GM18502 (cell line): Measurements from ENCODE around the gene DNM1L.

Experiments used
- ATAC-seq: cut with Tn5 transposase; IDR thresholded peaks from one replicate; pipeline ENCODE4 v1.9.1; 2021; ENCODE audit warnings: mild to moderate bottlenecking; ENCODE audit not compliant: unreplicated experiment, poor library complexity

Gene DNM1L

GRCh38 chr12:32679091-32679919 is at the start of gene DNM1L:
Gene DNM1L (plus strand): TSS chr12:32679301. CDS start chr12:32679364, 63 bp downstream.
- peak; percentile 95 for ATAC-seq

GRCh38 chr12:32641287-32641901 is 37.7 kb upstream of the DNM1L start:
- ATAC-seq: no peak

- no peak for ATAC-seq
Measured at GRCh38 chr12:32644431-32644830, 34.7 kb upstream of the DNM1L start.

- no peak for ATAC-seq
Measured at GRCh38 chr12:32647275-32647674, 31.8 kb upstream of the DNM1L start.

GRCh38 chr12:32650508-32650907 is 28.6 kb upstream of the DNM1L start:
- ATAC-seq: no peak

GRCh38 chr12:32651151-32651955 is 27.7 kb upstream of the DNM1L start:
- ATAC-seq: no peak

GRCh38 chr12:32651956-32652210 is 27.2 kb upstream of the DNM1L start:
- no peak for ATAC-seq

GRCh38 chr12:32659908-32660440 is 19.1 kb upstream of the DNM1L start:
- no peak for ATAC-seq

- no peak for ATAC-seq
Measured at GRCh38 chr12:32661706-32662105, 17.4 kb upstream of the DNM1L start.

- no peak for ATAC-seq
Measured at GRCh38 chr12:32662665-32663064, 16.4 kb upstream of the DNM1L start.

- ATAC-seq: no peak
Measured at GRCh38 chr12:32666018-32666417, 13.1 kb upstream of the DNM1L start.

- no peak for ATAC-seq
Measured at GRCh38 chr12:32669584-32669983, 9.5 kb upstream of the DNM1L start.

GRCh38 chr12:32671930-32672780 is 6.9 kb upstream of the DNM1L start:
- ATAC-seq: no peak

GRCh38 chr12:32679920-32680237 is 778 bp downstream of the DNM1L start:
- ATAC-seq: no peak

GRCh38 chr12:32680787-32681186 is 1.7 kb downstream of the DNM1L start:
- no peak for ATAC-seq

- no peak for ATAC-seq
Measured at GRCh38 chr12:32681272-32681671, 2.2 kb downstream of the DNM1L start.

GRCh38 chr12:32686340-32686739 is 7.2 kb downstream of the DNM1L start:
- ATAC-seq: no peak

GRCh38 chr12:32688786-32689185 is 9.7 kb downstream of the DNM1L start:
- ATAC-seq: no peak

GRCh38 chr12:32690927-32691326 is 11.8 kb downstream of the DNM1L start:
- ATAC-seq: no peak

GRCh38 chr12:32692358-32692757 is 13.3 kb downstream of the DNM1L start:
- no peak for ATAC-seq
